ENCODE results near the gene ASB9.
"Not testable (repeated sequence)": the region's sequence is repeated elsewhere in the genome, so short reads cannot be mapped to it uniquely, and the experiment has no call there.

The ASB9 gene

GRCh38 chrX:15269618-15270521, at the start of gene ASB9:
Gene ASB9, minus strand, starts transcription at chrX:15270083. Its CDS starts 209 bp downstream, at chrX:15269874.
- DNase-seq, result no peak

DNA sequence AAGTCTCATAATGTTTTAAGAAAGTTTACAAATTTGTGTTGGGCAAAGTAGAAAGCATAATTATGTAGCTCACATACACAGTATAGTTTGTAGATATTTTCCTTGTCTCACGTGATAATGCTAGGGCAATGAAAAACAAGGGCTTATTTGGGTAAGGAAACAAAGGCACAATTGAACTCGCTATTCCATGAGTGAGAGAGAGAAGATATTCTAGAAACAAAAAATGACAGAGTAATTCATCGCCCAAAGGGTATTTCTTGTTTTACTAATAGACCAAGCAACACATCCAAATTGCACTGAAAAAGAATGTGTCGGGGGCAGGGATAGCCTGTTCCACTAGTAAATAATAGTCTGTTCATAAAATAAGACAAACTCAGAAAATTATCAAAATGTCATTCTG, 49.2 kb upstream of the ASB9 start:
- no peak for DNase-seq

DNA sequence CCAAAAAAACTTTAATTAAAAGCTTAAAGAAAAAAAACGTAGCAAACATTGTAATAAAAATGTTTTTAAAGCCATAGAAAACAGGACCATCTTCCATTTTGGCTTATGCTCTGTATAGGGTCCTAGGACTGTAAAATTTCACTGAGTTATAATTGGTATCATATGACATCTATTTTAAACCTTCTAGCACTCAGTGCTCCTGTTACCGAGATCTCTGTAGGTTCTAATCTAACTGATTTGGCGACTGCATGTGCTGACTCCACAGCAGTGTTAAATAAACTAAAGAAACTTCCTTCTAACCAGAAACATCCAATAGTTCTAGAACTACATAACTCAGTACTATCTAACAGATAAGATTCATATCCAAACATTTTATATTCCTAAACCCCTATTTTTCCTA, 45.6 kb upstream of the ASB9 start, which contains the start of gene ASB11:
ASB11 (minus strand) TSS at position 132 of the 400 bp plus-strand sequence; CDS start at position 97, 35 bp downstream.
- no peak for DNase-seq

- no peak for DNase-seq
Observed at GRCh38 chrX:15314472-15314871, 44.6 kb upstream of the ASB9 start.

DNA sequence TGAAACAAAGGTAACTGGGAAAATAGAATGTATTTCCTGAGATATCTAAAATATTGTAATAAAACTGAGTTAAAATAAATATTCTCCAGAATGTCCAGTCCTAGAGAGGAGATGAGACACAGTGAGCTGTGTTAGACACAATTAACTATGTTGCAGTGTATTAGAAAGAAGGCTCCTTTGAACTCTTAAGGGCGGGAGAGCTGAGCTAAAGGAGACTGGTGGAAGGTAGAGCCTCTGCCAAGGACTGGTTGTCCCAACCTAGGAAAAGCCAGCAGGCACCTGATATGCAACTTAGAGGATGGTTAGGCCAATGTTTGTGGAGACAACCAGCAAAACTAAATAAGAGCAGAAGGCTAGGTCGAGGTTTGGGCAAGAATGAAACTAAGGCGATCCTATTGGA, 41.2 kb upstream of the ASB9 start:
- no peak for DNase-seq

- no peak for DNase-seq
Observed at GRCh38 chrX:15310117-15310516, 40.2 kb upstream of the ASB9 start.

DNA sequence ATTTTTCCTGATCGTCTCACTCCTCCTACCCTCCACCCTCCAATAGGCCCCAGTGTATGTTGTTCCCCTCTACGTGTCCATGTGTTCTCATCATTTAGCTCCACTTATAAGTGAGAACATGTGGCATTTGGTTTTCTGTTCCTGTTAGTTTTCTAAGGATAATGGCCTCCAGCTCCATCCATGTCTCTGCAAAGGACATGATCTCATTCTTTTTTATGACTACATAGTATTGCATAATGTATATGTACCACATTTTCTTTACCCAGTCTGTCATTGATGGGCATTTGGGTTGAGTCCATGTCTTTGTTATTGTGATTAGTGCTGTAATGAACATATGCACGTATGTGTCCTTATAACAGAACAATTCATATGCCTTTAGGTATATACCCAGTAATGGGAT, 36.0 kb upstream of the ASB9 start:
- DNase-seq, result not testable (repeated sequence)

DNA sequence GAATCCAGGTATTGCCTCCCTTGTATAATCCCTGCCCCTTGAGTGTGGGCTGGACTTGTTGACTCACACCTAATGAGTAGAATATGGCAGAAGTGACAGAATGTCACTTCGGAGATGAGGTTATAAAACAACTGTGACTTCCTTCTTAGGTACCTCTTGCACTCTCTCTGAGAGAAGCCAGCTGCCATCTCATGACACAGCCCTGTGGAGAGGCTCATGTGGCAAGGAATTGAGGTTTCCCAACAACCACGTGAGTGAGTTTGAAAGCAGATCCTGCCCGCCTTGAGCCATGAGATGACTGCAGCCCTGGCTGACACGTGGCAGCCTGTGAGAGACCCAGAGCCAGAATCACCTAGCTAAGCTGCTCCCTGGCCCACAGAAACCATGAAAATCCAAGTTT, 32.0 kb upstream of the ASB9 start:
- no peak for DNase-seq

DNA sequence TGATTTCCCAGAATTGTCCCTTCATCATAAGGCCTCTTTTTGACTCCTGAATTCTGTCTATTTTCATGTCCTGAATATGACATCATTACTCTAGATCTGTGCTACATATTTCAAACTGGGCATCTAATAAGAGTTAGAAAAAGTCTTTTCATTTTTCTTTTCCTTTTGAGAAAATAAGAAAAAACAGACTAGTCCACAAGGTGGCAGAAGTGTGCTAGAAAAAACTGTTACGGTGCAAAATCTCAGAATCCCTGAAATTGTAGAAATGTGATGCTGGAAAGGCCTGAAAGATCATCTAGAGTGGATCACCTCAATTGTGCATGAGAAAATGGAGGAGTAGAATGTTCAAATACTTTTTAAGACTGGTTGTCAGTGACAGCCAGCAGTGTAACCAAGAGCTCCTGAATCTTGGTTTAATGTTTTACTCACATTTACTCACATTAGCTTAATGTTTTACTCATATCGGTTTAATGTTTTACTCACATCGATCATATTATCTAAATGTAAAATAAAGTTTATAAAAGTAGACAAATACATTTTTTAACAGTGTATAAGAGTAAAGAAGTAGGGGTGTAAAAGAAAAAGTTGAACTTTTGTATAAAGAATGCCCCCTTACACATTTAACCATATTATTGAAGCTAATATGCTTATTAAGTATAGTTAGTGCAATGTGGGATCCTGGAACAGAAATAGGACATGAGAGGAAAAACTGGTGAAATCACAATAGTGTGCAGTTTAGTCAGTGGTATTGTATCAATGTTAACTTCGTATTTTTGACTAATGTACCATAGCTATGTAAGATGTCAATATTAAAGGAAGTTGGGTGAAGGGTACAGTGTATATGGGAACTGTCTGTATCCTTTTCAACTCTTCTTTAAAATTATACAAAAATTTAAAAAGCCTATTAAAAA, 30.3 kb upstream of the ASB9 start:
- DNase-seq, result no peak

DNA sequence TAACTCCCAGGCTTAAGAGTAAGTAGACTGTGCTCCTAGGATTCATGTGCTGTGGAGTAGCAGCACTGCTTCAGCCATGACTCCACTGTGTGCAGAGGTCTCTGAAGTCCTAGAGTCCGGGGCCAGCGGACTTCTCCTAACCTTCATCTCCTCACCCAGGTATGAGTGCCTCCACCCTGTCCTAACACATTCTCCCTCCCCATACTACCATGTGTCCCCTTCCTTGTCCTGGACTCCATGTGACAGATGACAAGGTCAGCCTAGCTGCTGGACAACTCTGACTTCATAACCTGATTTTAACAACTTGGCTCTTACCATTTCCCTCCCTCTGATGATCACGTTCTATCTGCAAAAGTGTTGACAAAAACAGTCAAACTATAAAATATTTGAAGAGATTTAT, 28.9 kb upstream of the ASB9 start:
- DNase-seq, result no peak

DNA sequence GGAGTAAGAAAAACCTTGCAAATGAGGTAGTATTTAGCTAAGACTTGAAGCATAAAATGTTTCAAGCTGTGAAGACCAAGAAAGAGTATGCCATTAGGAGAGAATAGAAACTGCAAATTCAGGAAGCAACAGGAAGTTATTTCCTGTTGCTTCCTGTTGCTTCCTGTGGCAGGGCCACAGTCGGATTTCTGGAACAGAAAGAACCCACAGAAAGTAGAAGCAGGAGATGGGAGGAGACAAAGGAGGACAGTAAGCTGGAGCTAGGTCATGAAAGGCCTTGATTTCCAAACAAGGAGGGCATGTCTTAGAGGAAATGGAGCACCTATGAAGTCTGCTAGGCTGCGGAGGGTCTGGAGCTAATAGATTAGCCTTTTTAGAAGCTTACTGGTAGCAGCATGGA, 28.3 kb upstream of the ASB9 start:
- DNase-seq, result no peak

- no peak for DNase-seq
Observed at GRCh38 chrX:15293451-15293850, 23.6 kb upstream of the ASB9 start.

DNA sequence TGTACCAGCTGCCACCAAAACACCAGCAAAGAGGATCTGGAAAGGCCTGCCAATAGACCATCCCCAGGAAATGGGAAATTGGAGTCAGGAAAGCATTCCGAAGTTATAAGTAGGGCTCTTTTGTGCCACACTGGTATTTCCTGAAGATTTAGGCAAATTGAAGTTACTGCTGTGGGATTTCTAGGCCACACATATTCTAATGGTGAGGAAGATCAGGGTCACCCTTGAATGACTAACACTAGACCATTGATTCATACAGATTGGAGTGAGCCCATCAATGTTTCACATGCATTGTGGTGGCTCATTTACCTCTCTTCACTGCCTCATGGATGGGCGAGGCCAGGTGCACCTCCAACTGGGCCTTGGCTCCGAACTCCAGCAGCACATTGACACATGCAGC, 23.0 kb upstream of the ASB9 start:
- DNase-seq, result no peak

GRCh38 chrX:15277604-15278003, 7.7 kb upstream of the ASB9 start:
- no peak for DNase-seq

GRCh38 chrX:15274946-15275345, 5.1 kb upstream of the ASB9 start:
- no peak for DNase-seq

- DNase-seq, result not testable (repeated sequence)
Observed at GRCh38 chrX:15273275-15273674, 3.4 kb upstream of the ASB9 start.

DNA sequence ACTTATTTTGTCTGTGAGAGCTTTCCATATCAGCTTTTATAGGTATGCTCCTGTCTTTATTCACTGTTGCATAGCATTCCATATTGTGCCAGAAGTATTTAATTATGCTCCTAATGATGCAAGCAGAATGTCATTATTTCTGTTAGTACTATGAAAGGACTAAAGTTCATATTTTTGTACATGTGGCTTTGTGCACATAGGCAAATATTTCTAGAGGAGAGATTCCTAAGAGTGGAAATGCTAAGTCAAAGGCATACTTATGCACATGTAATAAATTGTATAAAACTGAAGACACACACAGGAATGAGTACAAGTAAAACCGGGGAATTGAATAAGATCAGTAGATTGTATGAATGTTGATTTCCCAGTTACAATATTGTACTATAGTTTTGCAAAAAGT, 1.9 kb upstream of the ASB9 start:
- no peak for DNase-seq

GRCh38 chrX:15269120-15269519, 763 bp downstream of the ASB9 start:
- no peak for DNase-seq

- DNase-seq, result no peak
Observed at GRCh38 chrX:15254852-15255251, 15.0 kb downstream of the ASB9 start.

DNA sequence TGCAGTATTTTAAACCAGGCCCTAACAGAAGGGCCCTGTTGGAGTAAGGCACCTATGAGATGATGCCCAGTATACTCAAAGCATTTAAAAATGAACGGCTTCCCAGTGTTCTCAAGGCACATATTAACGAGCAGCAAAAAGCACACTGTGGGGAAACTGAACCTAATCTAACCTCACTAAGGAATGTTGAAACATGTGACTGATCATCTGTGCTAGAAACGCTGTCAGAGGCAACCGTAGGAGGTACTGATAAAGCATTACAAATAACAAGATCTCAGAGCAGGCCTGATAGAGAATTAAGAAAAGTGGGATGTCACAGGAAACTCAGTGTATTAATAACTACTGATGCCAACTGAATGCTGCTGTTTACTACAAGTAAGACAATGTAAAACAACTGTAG, 24.0 kb downstream of the ASB9 start:
- DNase-seq, result no peak

DNA sequence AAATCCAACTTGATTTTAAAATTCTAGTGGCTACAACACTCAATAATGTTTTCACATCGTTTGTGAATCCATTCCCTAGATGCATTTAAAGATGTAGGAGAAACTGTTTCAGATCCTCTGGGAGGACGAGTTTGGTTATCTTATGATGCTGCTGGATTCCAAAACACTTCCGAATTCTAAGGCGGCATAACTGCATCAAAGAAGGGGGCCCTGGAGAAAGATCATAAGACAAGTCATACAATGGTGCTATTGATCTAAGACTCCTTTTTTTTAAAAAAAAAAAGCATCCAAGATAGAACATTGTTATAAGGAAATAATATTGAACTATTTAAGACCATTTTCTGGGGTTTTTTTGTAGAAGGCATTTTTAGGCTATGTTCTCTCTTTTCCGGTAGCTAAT, 25.5 kb downstream of the ASB9 start:
- no peak for DNase-seq

DNA sequence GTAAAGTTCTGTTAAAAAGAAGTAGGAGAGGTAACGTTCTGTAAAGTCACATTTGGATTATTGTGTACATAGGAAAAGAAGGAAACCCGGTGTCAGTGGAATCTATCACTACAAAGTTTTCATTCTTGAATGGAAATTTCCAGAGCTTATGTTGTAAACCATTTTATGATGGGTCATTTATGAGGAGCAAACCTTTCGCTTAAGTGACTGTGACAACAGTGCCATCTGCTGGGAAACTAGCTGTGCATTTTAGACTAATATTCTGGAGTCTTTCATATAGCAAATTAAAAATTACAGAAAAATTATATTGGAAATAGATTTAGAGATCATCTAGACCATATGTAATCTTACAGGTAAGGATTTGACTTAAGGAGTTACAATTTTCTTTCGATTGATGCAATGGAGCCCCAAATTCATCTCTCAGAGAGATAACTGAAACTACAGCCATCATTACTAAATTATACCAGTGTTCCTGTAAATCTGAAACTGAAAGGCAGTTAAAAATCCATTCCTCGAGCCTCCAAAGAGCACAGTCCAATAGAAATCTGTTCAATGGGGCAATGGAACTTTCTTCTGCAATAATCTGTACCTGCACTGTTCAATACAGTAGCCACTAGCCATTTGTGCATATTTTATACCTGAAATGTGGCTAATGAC, 26.9 kb downstream of the ASB9 start:
- no peak for DNase-seq

GRCh38 chrX:15241301-15241700, 28.6 kb downstream of the ASB9 start:
- no peak for DNase-seq

All from cortex of kidney (tissue), 1 donor.